PC-9 (cell line): ENCODE data around the gene C10orf53. TPM values are rescaled to one million over a fixed set of nuclear protein-coding genes. Genes with fewer than 3 reads are reported as not detected.

ENCODE experiments used
- BruUV-seq: library from RNA; stranded (reverse); fragments of 400-500 nt; replicated peaks from 2 replicates; lab custom pipeline; 2021; lab: Mats Ljungman, UMichigan
- CTCF ChIA-PET: fragments of 300-600 bp; sonication (Branson Sonifier 250); formaldehyde crosslinking; loops from one replicate; lab custom pipeline; 2022; ENCODE audit warnings: antibody characterized with exemption; lab: Charles Lee
- POLR2A ChIA-PET: fragments of 300-600 bp; sonication (Branson Sonifier 250); formaldehyde crosslinking; loops from one replicate; lab custom pipeline; 2022; ENCODE audit warnings: antibody characterized with exemption; ENCODE audit not compliant: unreplicated experiment; lab: Charles Lee
- DNase-seq, 2 experiments: peaks; one replicate each; pipeline versions ENCODE4 v3.0.0 to v3.0.0-alpha.2; 2015 to 2022; ENCODE audit warnings: mixed read lengths in 1 of 2
- H2AFZ ChIP-seq: fragments of 200-600 bp; sonication (generic); 2 replicates; pipeline ENCODE4 v1.8.1; 2017; ENCODE audit warnings: antibody characterized with exemption
- H3F3A ChIP-seq: fragments of 200-600 bp; sonication (generic); 2 replicates; pipeline ENCODE4 v1.8.1; 2017; ENCODE audit warnings: antibody characterized with exemption, mild to moderate bottlenecking, low read depth; ENCODE audit not compliant: insufficient read depth
- H3K27ac ChIP-seq: fragments of 200-600 bp; sonication (generic); 2 replicates; pipeline ENCODE4 v1.6.1; 2016; ENCODE audit warnings: mixed run types
- H3K27me3 ChIP-seq: fragments of 200-600 bp; sonication (generic); 2 replicates; pipeline ENCODE4 v1.6.1; 2016; ENCODE audit warnings: low read depth, mixed run types; ENCODE audit not compliant: insufficient read depth
- H3K36me3 ChIP-seq: fragments of 200-600 bp; sonication (generic); 2 replicates; pipeline ENCODE4 v1.6.1; 2016; ENCODE audit warnings: low read depth, mixed run types
- H3K4me1 ChIP-seq: fragments of 200-600 bp; sonication (generic); replicated peaks from 2 replicates; pipeline ENCODE4 v1.6.1; 2016; ENCODE audit warnings: mixed run types; ENCODE audit not compliant: insufficient read depth
- H3K4me2 ChIP-seq: fragments of 200-600 bp; sonication (generic); 2 replicates; pipeline ENCODE4 v1.6.1; 2017; ENCODE audit warnings: mixed run types
- H3K4me3 ChIP-seq: fragments of 200-600 bp; sonication (generic); 2 replicates; pipeline ENCODE4 v1.6.1; 2016; ENCODE audit warnings: mixed run types
- H3K79me2 ChIP-seq: fragments of 200-600 bp; sonication (generic); 2 replicates; pipeline ENCODE4 v1.6.1; 2017; ENCODE audit warnings: low read depth, mixed run types
- H3K9me2 ChIP-seq: fragments of 200-600 bp; sonication (generic); 2 replicates; pipeline ENCODE4 v1.8.1; 2017; ENCODE audit warnings: mild to moderate bottlenecking; ENCODE audit not compliant: insufficient read depth
- H3K9me3 ChIP-seq: fragments of 200-600 bp; sonication (generic); 2 replicates; pipeline ENCODE4 v1.8.1; 2016; ENCODE audit warnings: low read depth; ENCODE audit not compliant: insufficient read depth
- H4K20me1 ChIP-seq: fragments of 200-600 bp; sonication (generic); 2 replicates; pipeline ENCODE4 v1.8.1; 2017; ENCODE audit not compliant: insufficient read depth
- CTCF ChIP-seq: fragments of 200-600 bp; sonication (generic); conservative IDR thresholded peaks from 2 replicates; pipeline ENCODE4 v1.6.1; 2017; ENCODE audit warnings: mixed run types, antibody characterized with exemption, mild to moderate bottlenecking, moderate library complexity
- EZH2 ChIP-seq: fragments of 200-600 bp; sonication (generic); IDR thresholded peaks from 2 replicates; pipeline ENCODE4 v1.8.0; 2017; ENCODE audit warnings: antibody characterized with exemption, low read depth
- intact Hi-C: fragments of 100-400 bp; cut with micrococcal nuclease; formaldehyde crosslinking; loops from one replicate; pipeline ENCODE4 v1.10.0; 2022; ENCODE audit not compliant: unreplicated experiment
- total RNA-seq: library from RNA; stranded (reverse); gene quantifications from 2 replicates; pipeline ENCODE4 v1.2.3, GENCODE V29; 2021

Gene C10orf53
- total RNA-seq, 1 experiment from 2014 or later = not detected

GRCh38 chr10:49651039-49651835, 28.2 kb upstream of the C10orf53 start:
- H3K4me2 ChIP-seq = no peak overlapping the region
- DNase-seq = peak in 1 of 2 experiments; percentile 30
- intact Hi-C loops = no loop called here
- no peaks in the 10 kb centered on the region for H4K20me1 ChIP-seq
- no peaks in the 10 kb centered on the region for H3K9me3 ChIP-seq
- ChIA-PET POLR2A (no interaction called here), CTCF (no interaction called here)
- peaks cover 34% of the 10 kb centered on the region; the same call in 1 of the 2 replicates for H3K27me3 ChIP-seq
- TF ChIP-seq EZH2 (no peak), CTCF (no peak)
- H3K9me2 ChIP-seq = no peaks in the 10 kb centered on the region
- H3K79me2 ChIP-seq = no peaks in the 10 kb centered on the region
- H3K4me1 ChIP-seq = no peaks in the 10 kb centered on the region
- no peak overlapping the region for H3K4me3 ChIP-seq
- no peak overlapping the region for H2AFZ ChIP-seq
- no peaks in the 10 kb centered on the region for H3F3A ChIP-seq
- H3K36me3 ChIP-seq = no peaks in the 10 kb centered on the region
- no TSS peak for BruUV-seq
- H3K27ac ChIP-seq = no peak overlapping the region

- no peak overlapping the region for H3K27ac ChIP-seq
- ChIA-PET CTCF (no interaction called here), POLR2A (no interaction called here)
- H3K9me2 ChIP-seq = no peaks in the 10 kb centered on the region
- H3K4me3 ChIP-seq = no peak overlapping the region
- H3F3A ChIP-seq = no peaks in the 10 kb centered on the region
- no peaks in the 10 kb centered on the region for H3K9me3 ChIP-seq
- no peaks in the 10 kb centered on the region for H3K36me3 ChIP-seq
- no TSS peak for BruUV-seq
- peaks cover 35% of the 10 kb centered on the region; the same call in 1 of the 2 replicates for H3K27me3 ChIP-seq
- no peaks in the 10 kb centered on the region for H3K4me1 ChIP-seq
- no peaks in the 10 kb centered on the region for H4K20me1 ChIP-seq
- DNase-seq = no peak
- no peaks in the 10 kb centered on the region for H3K79me2 ChIP-seq
- TF ChIP-seq CTCF = no peak
- H3K4me2 ChIP-seq = no peak overlapping the region
- intact Hi-C loops = no loop called here
- no peak overlapping the region for H2AFZ ChIP-seq
These were observed 27.5 kb upstream of the C10orf53 start for GRCh38 chr10:49651917-49652316.

GRCh38 chr10:49652421-49653272, 26.8 kb upstream of the C10orf53 start:
- intact Hi-C loops = no loop called here
- Histone ChIP-seq H3K4me3 (no peak overlapping the region), H3K9me3 (no peaks in the 10 kb centered on the region), H4K20me1 (no peaks in the 10 kb centered on the region), H3K4me1 (no peaks in the 10 kb centered on the region), H3K36me3 (no peaks in the 10 kb centered on the region), H3K27me3 (peaks cover 42% of the 10 kb centered on the region; the same call in 1 of the 2 replicates), H3K79me2 (no peaks in the 10 kb centered on the region), H3K27ac (no peak overlapping the region), H3F3A (no peaks in the 10 kb centered on the region), H3K4me2 (no peak overlapping the region), H3K9me2 (no peaks in the 10 kb centered on the region), H2AFZ (no peak overlapping the region)
- TF ChIP-seq CTCF (no peak), EZH2 (no peak)
- ChIA-PET POLR2A (no interaction called here), CTCF (no interaction called here)
- DNase-seq = peak in 1 of 2 experiments; percentile 22
- BruUV-seq = no TSS peak
